HCT116 (cell line): ENCODE measurements around the gene RNF7. TPM values are rescaled to one million over a fixed set of nuclear protein-coding genes. Genes with fewer than 3 reads are reported as not detected.

Experiments used
- ATAC-seq: fragments of 200-7000 bp; cut with Tn5 transposase; 2 replicates; pipeline ENCODE4 v1.9.1; 2020; ENCODE audit warnings: mild to moderate bottlenecking, moderate library complexity
- BruUV-seq: library from RNA; stranded (reverse); fragments of 400-500 nt; replicated peaks from 2 replicates; lab custom pipeline; 2021; lab: Mats Ljungman, UMichigan
- CTCF ChIA-PET: fragments of 300-600 bp; sonication (Branson Sonifier 250); formaldehyde crosslinking; loops from one replicate; lab custom pipeline; 2021; ENCODE audit warnings: antibody characterized with exemption; lab: Charles Lee
- POLR2A ChIA-PET: fragments of 300-600, 350-600 bp; sonication (Branson Sonifier 250); formaldehyde crosslinking; loops from one replicate; lab custom pipeline; 2021; ENCODE audit warnings: antibody characterized with exemption; lab: Charles Lee
- RAD21 ChIA-PET, 2 experiments: fragments of 300-600 bp; sonication (Branson Sonifier 250); formaldehyde crosslinking; loops; one replicate each; lab custom pipeline; 2023; ENCODE audit warnings: low total read pairs in 2 of 2; ENCODE audit not compliant: uncharacterized antibody in 2 of 2, unreplicated experiment in 2 of 2, low non-redundant PET in 1 of 2; lab: Charles Lee
- DNase-seq: peaks from one replicate; pipeline ENCODE4 v3.0.0-alpha.2; 2010; ENCODE audit warnings: low read depth, low spot score
- H2AFZ ChIP-seq: fragments of 200-600 bp; shearing (Covaris generic), sonication (generic); 2 replicates; pipeline ENCODE4 v1.6.1; 2017; ENCODE audit warnings: low read depth, mixed run types, mixed read lengths, antibody characterized with exemption, low read length; ENCODE audit not compliant: poor library complexity, severe bottlenecking
- H3K27ac ChIP-seq: 2 replicates; pipeline ENCODE4 v1.5.1; 2012; ENCODE audit warnings: low read depth, low read length
- H3K27me3 ChIP-seq: fragments of 200-600 bp; sonication (generic); 2 replicates; pipeline ENCODE4 v1.6.1; 2016; ENCODE audit warnings: mixed run types, low read length, mixed read lengths; ENCODE audit not compliant: insufficient read depth
- H3K36me3 ChIP-seq, 2 experiments: fragments of 200-500 bp in 1 of 2; fragments of 200-600 bp in 1 of 2; sonication (Bioruptor generic) in 1 of 2; sonication (generic) in 1 of 2; 2 replicates each; pipeline versions ENCODE4 v1.5.1 to v1.6.1; 2014 to 2016; ENCODE audit warnings: low read length in 2 of 2, inconsistent platforms in 1 of 2, mixed read lengths in 1 of 2, mixed run types in 1 of 2; ENCODE audit not compliant: insufficient read depth in 2 of 2, control insufficient read depth in 1 of 2
- H3K4me1 ChIP-seq, 2 experiments: fragments of 200-600 bp in 1 of 2; sonication (generic) in 1 of 2; 2 replicates each; pipeline versions ENCODE4 v1.5.1 to v1.6.1; 2012 to 2017; ENCODE audit warnings: low read length in 2 of 2, inconsistent platforms in 1 of 2, mild to moderate bottlenecking in 1 of 2, mixed read lengths in 1 of 2, mixed run types in 1 of 2, moderate library complexity in 1 of 2; ENCODE audit not compliant: insufficient read depth in 2 of 2, control insufficient read depth in 1 of 2
- H3K4me2 ChIP-seq: fragments of 200-600 bp; sonication (generic); 2 replicates; pipeline ENCODE4 v1.6.1; 2017; ENCODE audit warnings: mixed run types, low read length, mixed read lengths
- H3K4me3 ChIP-seq, 2 experiments: fragments of 200-600 bp in 1 of 2; sonication (generic) in 1 of 2; replicated peaks in 1 of 2; 2 replicates each; pipeline ENCODE4 v1.5.1; 2011 to 2016; ENCODE audit warnings: low read length in 2 of 2, control low read depth in 1 of 2, low read depth in 1 of 2, mild to moderate bottlenecking in 1 of 2, mixed read lengths in 1 of 2, mixed run types in 1 of 2
- H3K79me2 ChIP-seq: fragments of 200-600 bp; sonication (generic); 2 replicates; pipeline ENCODE4 v1.6.1; 2017; ENCODE audit warnings: mild to moderate bottlenecking, mixed run types, low read length, moderate library complexity, mixed read lengths; ENCODE audit not compliant: insufficient read depth
- H3K9ac ChIP-seq: fragments of 200-600 bp; sonication (generic); 2 replicates; pipeline ENCODE4 v1.6.1; 2016; ENCODE audit warnings: low read length, mixed read lengths
- H3K9me2 ChIP-seq: fragments of 200-600 bp; sonication (generic), shearing (Covaris generic); 2 replicates; pipeline ENCODE4 v1.6.1; 2017; ENCODE audit warnings: mixed run types, mild to moderate bottlenecking, moderate library complexity; ENCODE audit not compliant: insufficient read depth
- H3K9me3 ChIP-seq, 2 experiments: fragments of 200-500 bp in 1 of 2; fragments of 200-600 bp in 1 of 2; sonication (Bioruptor generic) in 1 of 2; sonication (generic) in 1 of 2; 2 replicates each; pipeline ENCODE4 v1.6.1; 2014 to 2017; ENCODE audit warnings: low read length in 2 of 2, mixed read lengths in 2 of 2, inconsistent platforms in 1 of 2, low read depth in 1 of 2, mild to moderate bottlenecking in 1 of 2, mixed run types in 1 of 2, moderate library complexity in 1 of 2; ENCODE audit not compliant: control insufficient read depth in 1 of 2, insufficient read depth in 1 of 2
- H4K20me1 ChIP-seq: fragments of 200-600 bp; sonication (generic), shearing (Covaris generic); 2 replicates; pipeline ENCODE4 v1.6.1; 2017; ENCODE audit warnings: mixed run types, mild to moderate bottlenecking, moderate library complexity; ENCODE audit not compliant: insufficient read depth
- CEBPB ChIP-seq: IDR thresholded peaks from 2 replicates; pipeline ENCODE4 v1.6.1; 2012; ENCODE audit warnings: low read depth
- EGR1 ChIP-seq: IDR thresholded peaks from 2 replicates; pipeline ENCODE4 v1.6.1; 2012; ENCODE audit warnings: low read depth
- EZH2phosphoT487 ChIP-seq: fragments of 200-600 bp; IDR thresholded peaks from 2 replicates; pipeline ENCODE4 v1.6.1; 2018; ENCODE audit warnings: antibody characterized with exemption, borderline replicate concordance
- JUND ChIP-seq: IDR thresholded peaks from 2 replicates; pipeline ENCODE4 v1.6.1; 2012
- POLR2A ChIP-seq: IDR thresholded peaks from 2 replicates; pipeline ENCODE4 v1.7.0; 2011; ENCODE audit warnings: borderline replicate concordance; ENCODE audit not compliant: insufficient read depth, insufficient read length; ENCODE audit errors: extremely low read depth
- POLR2AphosphoS5 ChIP-seq: IDR thresholded peaks from 2 replicates; pipeline ENCODE4 v1.6.1; 2011; ENCODE audit warnings: mild to moderate bottlenecking, low read depth, low read length, moderate library complexity
- RAD21 ChIP-seq: IDR thresholded peaks from 2 replicates; pipeline ENCODE4 v1.6.1; 2012; ENCODE audit warnings: low read depth, mild to moderate bottlenecking
- SIN3A ChIP-seq: IDR thresholded peaks from 2 replicates; pipeline ENCODE4 v1.6.1; 2012; ENCODE audit warnings: low read depth
- SP1 ChIP-seq: IDR thresholded peaks from 2 replicates; pipeline ENCODE4 v1.6.1; 2012; ENCODE audit warnings: low read depth
- SRF ChIP-seq: IDR thresholded peaks from 2 replicates; pipeline ENCODE4 v1.6.1; 2012; ENCODE audit warnings: low read depth
- TCF7L2 ChIP-seq: IDR thresholded peaks from 2 replicates; pipeline ENCODE4 v1.7.0; 2011; ENCODE audit warnings: borderline replicate concordance, inconsistent platforms; ENCODE audit not compliant: insufficient read depth, insufficient read length; ENCODE audit errors: extremely low read depth
- YY1 ChIP-seq: IDR thresholded peaks from 2 replicates; pipeline ENCODE4 v1.6.1; 2011; ENCODE audit warnings: low read length, low read depth, moderate library complexity, mild to moderate bottlenecking; ENCODE audit not compliant: insufficient replicate concordance; ENCODE audit errors: extremely low read depth
- intact Hi-C: fragments of 100-400 bp; cut with micrococcal nuclease; formaldehyde crosslinking; loops from 2 replicates; pipeline ENCODE4 v1.10.0; 2022
- total RNA-seq: library from RNA; stranded (reverse); gene quantifications from one replicate; pipeline ENCODE4 v1.2.1, GENCODE V29; 2021; ENCODE audit not compliant: unreplicated experiment
- TF ChIP-seq, protein P1 (sequence below): IDR thresholded peaks from 2 replicates; pipeline ENCODE4 v1.6.1; 2012; ENCODE audit warnings: low read depth
- TF ChIP-seq, protein P2 (sequence below): IDR thresholded peaks from 2 replicates; pipeline ENCODE4 v1.6.1; 2011; ENCODE audit warnings: mild to moderate bottlenecking, low read length, moderate library complexity; ENCODE audit not compliant: insufficient replicate concordance; ENCODE audit errors: extremely low read depth

RNF7 gene
- total RNA-seq, 1 experiment from 2014 or later = 82.3 TPM

DNA sequence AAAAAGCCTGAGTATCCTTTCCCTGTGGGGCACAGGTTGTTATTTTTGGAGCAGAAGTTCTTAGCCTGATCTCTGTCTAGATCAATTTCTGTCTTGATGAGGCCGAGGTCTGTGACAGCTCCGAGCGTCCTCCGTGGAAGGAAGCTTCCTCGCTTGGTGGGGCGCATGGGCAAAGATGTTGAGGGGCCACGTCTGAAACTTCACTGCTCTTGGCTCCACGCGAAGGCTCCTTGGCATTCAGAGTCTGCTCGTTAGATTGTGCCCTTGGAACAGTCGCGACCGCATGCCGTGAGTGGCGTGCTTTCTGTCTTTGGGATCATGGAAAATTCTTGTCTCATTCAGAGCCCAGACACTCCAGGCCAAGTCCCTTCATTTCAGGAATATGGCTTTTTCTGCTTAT is 38.8 kb downstream of the RNF7 start:
- no TSS peak for BruUV-seq
- Histone ChIP-seq H3K9me2 (no peaks in the 10 kb centered on the region), H3K4me2 (no peak overlapping the region), H2AFZ (no peak overlapping the region), H3K79me2 (no peaks in the 10 kb centered on the region), H4K20me1 (no peaks in the 10 kb centered on the region), H3K27me3 (no peaks in the 10 kb centered on the region), H3K4me3 (no peak overlapping the region), H3K4me1 (no peaks in the 10 kb centered on the region), H3K9ac (no peak overlapping the region), H3K36me3 (no peaks in the 10 kb centered on the region), H3K27ac (no peak overlapping the region), H3K9me3 (no peaks in the 10 kb centered on the region)
- CTCF ChIA-PET = no interaction called here
- RAD21 ChIA-PET = no interaction called here
- DNase-seq (no peak), ATAC-seq (no peak)
- TF ChIP-seq EGR1 = no peak
- TF ChIP-seq JUND = no peak
- TF ChIP-seq, protein P1, sequence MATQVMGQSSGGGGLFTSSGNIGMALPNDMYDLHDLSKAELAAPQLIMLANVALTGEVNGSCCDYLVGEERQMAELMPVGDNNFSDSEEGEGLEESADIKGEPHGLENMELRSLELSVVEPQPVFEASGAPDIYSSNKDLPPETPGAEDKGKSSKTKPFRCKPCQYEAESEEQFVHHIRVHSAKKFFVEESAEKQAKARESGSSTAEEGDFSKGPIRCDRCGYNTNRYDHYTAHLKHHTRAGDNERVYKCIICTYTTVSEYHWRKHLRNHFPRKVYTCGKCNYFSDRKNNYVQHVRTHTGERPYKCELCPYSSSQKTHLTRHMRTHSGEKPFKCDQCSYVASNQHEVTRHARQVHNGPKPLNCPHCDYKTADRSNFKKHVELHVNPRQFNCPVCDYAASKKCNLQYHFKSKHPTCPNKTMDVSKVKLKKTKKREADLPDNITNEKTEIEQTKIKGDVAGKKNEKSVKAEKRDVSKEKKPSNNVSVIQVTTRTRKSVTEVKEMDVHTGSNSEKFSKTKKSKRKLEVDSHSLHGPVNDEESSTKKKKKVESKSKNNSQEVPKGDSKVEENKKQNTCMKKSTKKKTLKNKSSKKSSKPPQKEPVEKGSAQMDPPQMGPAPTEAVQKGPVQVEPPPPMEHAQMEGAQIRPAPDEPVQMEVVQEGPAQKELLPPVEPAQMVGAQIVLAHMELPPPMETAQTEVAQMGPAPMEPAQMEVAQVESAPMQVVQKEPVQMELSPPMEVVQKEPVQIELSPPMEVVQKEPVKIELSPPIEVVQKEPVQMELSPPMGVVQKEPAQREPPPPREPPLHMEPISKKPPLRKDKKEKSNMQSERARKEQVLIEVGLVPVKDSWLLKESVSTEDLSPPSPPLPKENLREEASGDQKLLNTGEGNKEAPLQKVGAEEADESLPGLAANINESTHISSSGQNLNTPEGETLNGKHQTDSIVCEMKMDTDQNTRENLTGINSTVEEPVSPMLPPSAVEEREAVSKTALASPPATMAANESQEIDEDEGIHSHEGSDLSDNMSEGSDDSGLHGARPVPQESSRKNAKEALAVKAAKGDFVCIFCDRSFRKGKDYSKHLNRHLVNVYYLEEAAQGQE = no peak
- POLR2A ChIA-PET = no interaction called here
- intact Hi-C loops = no loop called here

DNA sequence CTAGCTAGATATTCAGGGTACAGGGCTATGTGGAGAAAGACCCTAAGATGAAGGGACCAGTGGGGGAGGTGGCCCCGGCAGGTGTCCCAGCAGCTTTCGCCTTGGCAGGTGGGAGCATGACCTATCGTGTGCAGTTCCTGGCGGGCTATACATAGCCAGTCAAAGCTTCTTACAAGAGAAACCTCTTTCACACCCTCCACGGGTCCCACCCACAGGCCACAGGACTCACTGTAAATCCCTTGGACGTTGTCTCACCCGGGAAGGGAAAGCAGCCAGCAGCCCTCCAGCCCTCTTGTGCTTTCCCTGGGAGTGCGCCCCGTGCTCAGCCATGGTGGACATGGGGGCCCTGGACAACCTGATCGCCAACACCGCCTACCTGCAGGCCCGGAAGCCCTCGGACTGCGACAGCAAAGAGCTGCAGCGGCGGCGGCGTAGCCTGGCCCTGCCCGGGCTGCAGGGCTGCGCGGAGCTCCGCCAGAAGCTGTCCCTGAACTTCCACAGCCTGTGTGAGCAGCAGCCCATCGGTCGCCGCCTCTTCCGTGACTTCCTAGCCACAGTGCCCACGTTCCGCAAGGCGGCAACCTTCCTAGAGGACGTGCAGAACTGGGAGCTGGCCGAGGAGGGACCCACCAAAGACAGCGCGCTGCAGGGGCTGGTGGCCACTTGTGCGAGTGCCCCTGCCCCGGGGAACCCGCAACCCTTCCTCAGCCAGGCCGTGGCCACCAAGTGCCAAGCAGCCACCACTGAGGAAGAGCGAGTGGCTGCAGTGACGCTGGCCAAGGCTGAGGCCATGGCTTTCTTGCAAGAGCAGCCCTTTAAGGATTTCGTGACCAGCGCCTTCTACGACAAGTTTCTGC is 40.1 kb downstream of the RNF7 start:
- H3K36me3 ChIP-seq = no peaks in the 10 kb centered on the region
- intact Hi-C loops = no loop called here
- no peaks in the 10 kb centered on the region for H3K79me2 ChIP-seq
- DNase-seq (no peak), ATAC-seq (no peak)
- H3K4me1 ChIP-seq = no peaks in the 10 kb centered on the region
- POLR2A ChIA-PET = no interaction called here
- no peaks in the 10 kb centered on the region for H4K20me1 ChIP-seq
- CTCF ChIA-PET = no interaction called here
- no peak overlapping the region for H3K27ac ChIP-seq
- H3K4me2 ChIP-seq = no peak overlapping the region
- no TSS peak for BruUV-seq
- H3K9me3 ChIP-seq = no peaks in the 10 kb centered on the region
- H2AFZ ChIP-seq = no peak overlapping the region
- H3K9me2 ChIP-seq = no peaks in the 10 kb centered on the region
- H3K27me3 ChIP-seq = no peaks in the 10 kb centered on the region
- RAD21 ChIA-PET = no interaction called here
- H3K4me3 ChIP-seq = no peak overlapping the region
- H3K9ac ChIP-seq = no peak overlapping the region
- TF ChIP-seq POLR2AphosphoS5 (no peak), EGR1 (no peak), SIN3A (no peak), POLR2A (no peak), SRF (no peak), RAD21 (no peak), YY1 (no peak), SP1 (no peak), CEBPB (no peak), EZH2phosphoT487 (no peak), TCF7L2 (no peak)
- TF ChIP-seq, protein P2, sequence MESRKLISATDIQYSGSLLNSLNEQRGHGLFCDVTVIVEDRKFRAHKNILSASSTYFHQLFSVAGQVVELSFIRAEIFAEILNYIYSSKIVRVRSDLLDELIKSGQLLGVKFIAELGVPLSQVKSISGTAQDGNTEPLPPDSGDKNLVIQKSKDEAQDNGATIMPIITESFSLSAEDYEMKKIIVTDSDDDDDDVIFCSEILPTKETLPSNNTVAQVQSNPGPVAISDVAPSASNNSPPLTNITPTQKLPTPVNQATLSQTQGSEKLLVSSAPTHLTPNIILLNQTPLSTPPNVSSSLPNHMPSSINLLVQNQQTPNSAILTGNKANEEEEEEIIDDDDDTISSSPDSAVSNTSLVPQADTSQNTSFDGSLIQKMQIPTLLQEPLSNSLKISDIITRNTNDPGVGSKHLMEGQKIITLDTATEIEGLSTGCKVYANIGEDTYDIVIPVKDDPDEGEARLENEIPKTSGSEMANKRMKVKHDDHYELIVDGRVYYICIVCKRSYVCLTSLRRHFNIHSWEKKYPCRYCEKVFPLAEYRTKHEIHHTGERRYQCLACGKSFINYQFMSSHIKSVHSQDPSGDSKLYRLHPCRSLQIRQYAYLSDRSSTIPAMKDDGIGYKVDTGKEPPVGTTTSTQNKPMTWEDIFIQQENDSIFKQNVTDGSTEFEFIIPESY = no peak
